Activated CD4-positive, alpha-beta T cell treated with anti-CD3 and anti-CD28 coated beads, Interleukin-2, Interleukin-4, amounts not matched to agents 100 ng/mL and 50 ng/mL, durations not matched to agents 16 hours and 8 hours (primary cell): Measurements from ENCODE around the gene SAMD9.
A peak's percentile ranks its signal among the peaks of the same experiment; 100 is the strongest.
"Not testable (repeated sequence)": the region's sequence is repeated elsewhere in the genome, so short reads cannot be mapped to it uniquely, and the experiment has no call there.

Source experiments
- DNase-seq: peaks from one replicate; pipeline ENCODE4 v3.0.0-alpha.2; 2020; ENCODE audit warnings: low spot score

SAMD9 gene

DNA sequence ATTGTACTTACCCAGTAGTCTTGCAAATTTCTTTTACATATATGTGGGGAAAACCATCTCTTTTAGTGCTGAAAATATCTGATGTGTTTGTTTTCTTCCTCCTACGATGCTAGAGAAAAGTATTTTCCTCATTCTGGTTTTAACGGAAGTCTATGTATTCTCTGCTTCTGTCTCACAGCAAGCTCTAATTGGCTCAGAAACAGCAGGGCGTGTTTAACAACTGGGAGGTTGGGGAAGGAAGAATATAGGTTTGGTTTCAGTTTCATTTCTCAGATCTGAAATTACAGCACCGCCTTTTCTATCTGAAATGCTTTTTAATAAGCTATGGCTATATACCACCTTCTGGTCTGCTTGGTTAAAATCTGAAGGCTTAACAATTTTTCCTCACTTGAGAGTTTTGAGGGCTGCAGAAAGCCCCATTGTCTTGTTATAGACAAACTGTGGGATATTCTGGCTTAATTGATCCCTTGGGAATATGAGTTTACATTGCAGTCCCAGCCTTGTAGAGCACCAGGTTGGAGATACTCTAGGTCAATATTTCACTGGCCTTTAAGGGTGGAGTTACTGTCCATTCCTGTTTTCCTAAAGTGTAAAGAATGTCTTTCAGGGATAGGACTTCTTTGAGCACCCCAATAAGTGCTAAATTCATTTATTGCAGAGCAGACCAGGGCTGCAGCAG, at the start of gene SAMD9:
Gene SAMD9 (minus strand): TSS at position 128 of the 679 bp plus-strand sequence. CDS start 11,882 bp downstream, outside the sequence.
- DNase-seq = peak; percentile 85

DNA sequence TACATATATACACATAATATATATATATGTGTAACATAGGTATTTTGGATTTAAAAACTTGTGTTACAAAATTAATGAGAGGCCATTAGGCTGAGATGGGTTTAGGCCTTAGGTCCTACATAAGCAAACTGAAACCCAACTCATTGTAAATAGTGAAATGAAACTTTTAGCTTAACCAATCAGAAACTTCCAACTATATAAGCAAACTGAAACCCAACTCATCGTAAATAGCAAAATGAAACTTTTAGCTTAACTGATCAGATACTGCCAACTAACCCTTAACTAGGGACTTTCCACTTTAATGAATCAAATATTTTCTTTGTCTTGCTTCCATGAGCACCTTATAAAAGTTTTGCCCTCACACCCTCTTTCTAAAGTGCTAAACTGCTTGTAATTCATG, 47.7 kb upstream of the SAMD9 start:
- DNase-seq = peak; percentile 38

DNA sequence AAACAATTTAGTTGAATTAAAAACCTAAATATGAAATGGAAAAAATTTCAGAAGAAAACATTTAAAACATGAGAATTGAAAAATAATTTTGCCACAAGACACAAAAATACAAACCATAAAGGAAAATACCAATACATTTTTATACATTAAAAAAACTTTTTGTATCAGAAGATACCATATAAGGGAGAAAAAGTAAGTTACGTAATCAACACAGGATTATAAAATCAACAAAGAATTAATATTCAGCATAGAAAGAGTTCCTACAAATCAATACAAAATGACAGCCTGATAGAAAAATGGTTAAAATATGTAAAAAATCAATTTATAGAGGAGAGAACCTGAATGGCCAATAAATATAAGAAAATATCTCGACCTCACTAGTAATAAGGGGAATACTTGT, 47.0 kb upstream of the SAMD9 start:
- no peak for DNase-seq

DNA sequence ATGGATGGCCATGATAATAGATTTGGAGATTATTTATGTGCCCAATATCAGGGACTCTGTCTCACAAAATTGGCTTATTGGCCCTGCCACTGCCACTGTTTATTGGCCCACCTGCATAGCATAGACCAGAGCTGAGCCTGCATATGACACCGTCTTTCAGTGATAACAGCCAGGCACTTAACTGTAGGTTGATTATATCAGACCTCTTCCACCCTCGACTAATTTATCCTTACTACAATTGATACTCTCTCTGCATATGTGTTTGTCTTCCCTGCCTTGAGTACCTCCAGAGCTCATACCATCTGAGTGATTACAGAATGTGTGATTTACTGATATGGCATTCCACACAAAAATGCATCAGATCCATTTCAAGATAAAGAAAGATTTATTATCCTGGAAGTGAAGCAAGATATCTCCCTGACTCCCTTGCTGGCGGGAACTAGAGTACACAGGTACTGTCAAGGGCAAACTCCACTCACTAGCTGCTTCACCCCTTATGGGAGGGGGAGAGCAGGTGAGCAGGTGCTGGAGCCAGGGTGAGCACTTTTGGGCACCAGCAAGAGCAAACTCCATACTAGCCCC, 43.5 kb upstream of the SAMD9 start:
- DNase-seq = no peak

DNA sequence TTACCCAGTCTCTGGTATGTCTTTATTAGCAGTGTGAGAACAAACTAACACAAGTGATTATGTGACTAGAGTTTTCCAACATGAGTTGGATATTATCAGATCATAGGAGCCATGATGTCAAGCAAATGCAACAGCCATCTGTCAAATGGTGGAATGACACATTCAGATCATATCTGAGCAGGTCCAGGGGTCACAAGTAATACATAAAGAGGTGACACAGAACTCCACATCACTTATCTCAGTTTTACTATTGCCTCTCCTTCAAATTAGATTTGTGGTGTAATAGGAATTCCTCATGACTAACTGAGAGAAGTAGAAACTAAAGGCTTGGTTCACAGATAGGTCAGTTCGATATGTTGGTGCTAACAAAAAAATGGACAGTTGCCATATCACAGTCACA, 42.6 kb upstream of the SAMD9 start:
- no peak for DNase-seq

DNA sequence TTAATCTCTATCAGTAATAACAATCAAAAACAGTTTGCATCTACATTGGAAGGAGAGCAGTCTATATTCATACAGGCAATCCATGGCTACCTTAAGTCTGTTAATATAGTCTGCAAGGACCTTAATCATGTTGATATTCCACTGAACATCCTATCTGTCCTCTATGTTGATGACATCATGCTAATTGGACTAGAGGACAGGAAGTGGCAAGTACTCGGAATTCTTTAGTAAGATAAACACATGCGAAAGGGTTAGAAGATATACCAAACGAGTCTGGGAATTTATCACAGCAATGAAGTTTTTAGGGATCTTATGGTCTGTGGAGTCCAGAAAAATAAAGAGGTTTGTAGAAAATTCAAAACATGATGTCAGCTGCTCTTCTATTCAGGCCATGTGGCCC, 41.7 kb upstream of the SAMD9 start:
- no peak for DNase-seq

DNA sequence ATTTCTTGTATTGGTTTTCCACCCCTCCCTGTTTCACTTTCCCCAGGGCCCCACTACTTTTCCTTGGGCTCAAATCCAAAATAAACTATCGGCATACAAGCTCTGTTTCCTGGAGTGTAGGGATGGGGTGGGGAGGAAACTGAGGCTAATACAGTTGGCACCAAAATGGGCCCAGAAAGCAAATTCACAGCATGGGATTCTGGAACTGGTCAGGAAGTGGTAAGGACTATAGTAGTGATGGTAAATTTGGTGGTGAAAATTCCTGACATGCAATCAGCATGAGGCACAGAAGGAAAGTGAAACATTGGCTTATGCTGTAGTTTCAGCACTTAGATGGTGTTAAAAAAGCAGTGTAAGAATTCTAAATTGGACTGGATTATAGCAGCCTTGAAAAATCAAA, 39.1 kb upstream of the SAMD9 start:
- DNase-seq = no peak

DNA sequence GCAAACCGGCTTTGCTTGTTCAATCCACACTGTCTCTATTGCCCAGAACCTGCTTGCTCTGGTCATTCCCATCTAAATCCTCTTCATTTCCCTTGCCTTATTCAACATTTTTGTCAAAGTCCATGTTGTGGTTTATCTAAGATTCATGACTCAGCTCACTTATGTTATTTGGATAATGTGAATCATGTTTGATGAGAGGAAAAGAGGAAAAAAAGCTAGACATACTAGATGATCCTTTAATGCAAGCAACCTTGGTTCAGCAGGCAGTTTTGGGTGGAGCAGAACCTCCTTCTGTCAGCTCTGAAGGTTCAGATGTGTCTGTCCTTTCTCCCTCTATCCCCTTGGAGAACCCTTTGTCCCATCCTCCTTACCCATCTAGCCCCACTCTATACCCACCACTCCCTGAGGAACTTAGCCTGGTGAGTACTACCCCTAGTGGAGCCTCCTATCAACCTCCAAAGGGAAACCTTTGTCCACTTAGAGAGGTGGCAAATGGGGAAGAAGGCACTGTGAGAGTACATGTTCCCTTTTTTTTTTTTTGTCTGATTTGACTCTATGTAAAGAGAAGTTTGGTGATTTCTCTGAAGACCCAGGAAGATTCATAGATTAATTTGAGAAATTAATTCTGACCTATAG, 32.5 kb upstream of the SAMD9 start:
- DNase-seq = no peak

DNA sequence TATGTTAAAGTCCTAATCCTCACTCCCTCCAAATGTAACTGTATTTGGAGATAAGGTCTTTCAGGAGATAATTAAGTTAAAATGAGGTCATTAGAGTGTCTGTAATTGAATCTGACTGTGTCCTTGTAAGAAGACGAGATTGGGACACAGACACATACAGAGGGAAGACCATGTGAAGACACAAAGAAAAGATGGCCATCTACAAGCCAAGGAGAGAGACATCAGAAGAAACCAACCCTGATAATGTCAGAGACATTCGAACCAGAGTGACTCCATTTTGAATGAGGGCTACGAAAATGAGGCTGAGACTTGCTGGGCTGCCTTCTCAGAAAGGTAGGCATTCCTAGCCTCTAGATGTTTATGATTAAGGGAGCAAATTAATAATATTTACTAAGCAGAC, 30.9 kb upstream of the SAMD9 start:
- no peak for DNase-seq

DNA sequence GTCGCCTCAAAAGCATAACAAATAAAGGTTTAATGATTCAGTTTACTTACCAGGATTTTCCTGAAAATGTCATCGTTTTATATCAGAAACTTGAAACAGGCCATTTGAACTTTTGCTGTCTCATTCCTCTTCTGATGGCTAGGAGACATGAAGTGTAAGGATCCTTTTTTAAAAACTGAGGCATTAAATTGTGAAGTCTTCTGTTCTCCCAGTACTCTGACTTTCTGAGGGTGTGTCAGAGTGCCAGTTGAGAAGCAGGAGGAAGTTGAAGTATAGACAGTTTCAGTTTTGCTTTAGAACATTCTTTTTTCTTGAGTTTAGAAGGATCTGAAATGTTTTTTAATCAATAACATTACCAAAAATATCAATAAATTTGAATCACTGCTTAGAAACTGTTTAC, 30.4 kb upstream of the SAMD9 start, which contains the start of gene SAMD9L:
Gene SAMD9L (minus strand): TSS at position 242 of the 400 bp plus-strand sequence. CDS start 12,414 bp downstream, outside the sequence.
- peak; percentile 35 for DNase-seq

DNA sequence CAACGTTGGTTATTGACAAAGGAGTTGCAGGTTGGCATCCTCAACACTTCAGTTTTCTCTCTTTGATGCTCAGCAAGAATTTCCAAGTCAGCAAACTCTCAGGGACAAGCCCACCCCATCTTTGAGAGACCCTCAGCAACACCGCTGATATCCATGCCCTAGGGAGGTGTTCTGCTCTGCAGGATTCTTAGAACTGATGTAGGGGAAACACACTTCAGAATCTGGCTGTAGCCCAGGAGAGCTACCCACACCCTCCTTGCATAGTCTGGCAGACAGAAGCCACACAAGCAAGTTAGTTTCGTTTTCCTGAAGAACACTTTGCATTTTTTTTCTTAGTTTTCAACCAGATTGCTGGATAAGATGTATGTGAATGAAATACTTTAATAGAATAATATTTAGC, 29.6 kb upstream of the SAMD9 start:
- DNase-seq = peak; percentile 49

DNA sequence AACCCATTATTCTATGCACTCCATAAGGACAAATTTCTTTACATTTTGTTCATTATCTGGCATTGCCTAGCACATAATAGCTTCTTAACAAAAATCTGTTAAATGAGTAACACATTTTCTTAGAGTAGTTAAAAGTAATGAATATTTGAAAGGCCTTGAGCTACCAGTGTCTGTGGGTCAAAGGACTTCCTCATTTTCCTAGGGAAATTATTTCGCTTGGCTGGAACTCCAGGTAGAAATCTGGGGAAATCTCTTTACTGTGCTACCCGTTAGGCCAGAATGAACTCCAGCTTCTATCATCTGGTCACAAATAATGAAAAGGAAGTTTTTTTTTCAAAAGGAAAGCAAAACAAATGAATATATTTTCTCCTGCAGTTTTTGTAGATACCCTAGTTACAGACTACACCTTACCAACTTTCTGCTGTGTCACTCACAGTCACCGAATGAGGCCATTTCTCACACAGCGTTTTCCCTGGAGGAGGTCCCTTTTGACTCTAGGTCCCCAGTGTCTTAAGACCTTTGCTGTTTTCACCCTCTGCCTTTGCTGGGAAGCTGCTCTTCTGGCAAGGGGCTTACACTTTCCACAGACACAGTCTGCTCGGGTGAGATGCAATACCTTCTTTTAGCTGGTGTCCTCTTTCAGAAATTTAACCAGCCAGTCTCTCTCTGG, 28.8 kb upstream of the SAMD9 start:
- peak; percentile 24 for DNase-seq

DNA sequence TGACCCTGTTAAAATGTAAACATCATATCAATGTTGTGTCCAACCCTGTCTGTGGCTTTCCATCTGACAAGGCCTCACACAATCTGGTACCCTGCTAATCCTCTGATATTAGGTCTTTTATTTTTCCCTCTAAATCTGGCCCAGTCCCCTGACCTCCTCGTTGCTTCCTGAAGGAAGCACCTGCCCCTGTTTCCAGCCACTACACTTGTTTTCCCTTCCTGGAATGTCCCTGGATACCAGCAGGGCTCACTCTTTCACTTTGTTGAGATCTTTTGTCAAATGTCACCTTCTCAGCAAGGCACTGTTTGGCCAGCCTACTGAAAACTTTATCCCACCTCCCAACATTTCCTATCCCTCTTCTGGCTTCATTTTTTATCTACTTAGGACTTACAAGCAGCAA, 28.3 kb upstream of the SAMD9 start:
- DNase-seq = no peak

DNA sequence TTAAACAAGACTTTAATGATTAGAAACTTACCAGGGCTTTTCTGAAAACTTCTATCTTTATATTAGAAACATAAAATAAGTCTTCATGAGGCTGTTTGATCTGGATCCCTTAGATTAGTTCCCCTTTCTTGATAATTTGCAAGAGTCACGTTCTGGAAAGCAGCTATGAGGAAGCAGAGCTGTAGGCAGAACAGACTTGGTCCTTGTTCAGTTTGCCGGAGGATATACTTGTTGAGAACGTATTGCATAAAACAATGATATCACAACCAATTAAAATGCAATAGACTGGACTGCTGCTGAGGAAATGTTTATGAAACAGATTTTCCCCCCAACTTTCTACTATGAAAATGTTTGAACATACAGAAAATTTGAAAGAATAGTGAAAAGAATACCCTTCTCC, 27.6 kb upstream of the SAMD9 start:
- no peak for DNase-seq

DNA sequence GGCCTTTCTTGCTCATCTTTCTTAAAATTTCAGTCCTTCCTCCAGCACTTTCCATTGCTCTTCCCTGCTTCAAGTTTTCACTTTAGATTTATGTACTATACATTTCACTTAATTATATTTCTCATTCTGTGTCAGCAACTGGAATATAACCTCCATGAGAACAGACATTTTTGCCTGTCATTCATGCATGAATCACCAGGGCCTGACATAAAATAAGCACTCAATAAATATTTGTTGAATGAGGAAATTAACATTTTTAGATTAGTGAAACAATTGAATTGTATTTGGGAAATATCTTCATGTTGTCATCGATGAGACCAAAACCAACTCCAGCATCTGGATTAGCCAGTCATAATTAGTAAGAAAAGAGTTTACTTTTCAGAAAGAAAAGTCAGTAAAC, 24.3 kb upstream of the SAMD9 start:
- no peak for DNase-seq

DNA sequence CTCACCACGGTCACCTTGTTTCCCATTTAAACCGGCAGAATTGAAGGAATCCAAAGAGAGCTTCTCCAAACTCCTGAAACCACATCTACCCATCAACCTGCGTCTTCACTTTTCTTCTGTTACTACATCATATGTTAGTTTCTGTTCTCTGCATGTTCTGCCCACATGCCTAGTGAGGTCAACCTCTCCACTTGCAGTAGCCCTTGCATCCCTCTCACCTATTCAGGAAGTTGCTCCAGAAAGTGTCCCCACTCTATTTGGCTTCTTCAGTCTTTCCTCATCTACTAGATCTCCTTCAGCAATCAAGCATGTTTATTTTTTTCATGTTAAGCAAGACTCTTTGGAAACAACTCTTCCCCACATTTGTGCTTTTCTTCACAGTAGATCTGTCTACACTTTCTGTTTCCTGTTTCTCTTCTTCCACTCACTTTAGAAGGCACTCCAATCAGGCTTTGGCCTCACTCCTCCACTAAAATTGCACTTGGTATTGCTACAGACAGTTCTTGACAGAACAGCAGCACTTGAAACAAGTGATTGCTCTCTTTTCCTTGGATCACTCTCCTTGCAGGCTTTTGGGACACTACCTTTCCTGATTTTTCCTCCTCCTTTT, 22.9 kb upstream of the SAMD9 start:
- DNase-seq = no peak

DNA sequence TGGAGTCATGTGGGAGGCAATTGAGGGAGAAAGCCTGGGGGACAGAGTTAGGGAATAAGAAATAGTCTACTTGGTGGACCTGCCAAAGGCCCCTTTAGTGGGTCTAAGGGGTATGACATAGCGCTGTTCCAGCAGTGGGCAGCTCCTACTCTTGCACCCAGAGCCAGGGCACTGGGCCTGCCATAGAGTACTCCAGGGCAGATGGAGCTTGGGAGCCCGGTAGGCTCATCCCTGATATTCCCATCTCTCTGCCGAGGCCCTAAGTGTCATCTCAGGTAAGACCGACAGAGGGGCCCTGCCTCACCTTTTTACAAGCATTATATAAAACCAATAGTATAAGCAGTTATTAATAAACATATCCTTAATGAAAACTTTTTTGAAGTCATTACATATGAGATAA, 20.8 kb upstream of the SAMD9 start:
- no peak for DNase-seq

DNA sequence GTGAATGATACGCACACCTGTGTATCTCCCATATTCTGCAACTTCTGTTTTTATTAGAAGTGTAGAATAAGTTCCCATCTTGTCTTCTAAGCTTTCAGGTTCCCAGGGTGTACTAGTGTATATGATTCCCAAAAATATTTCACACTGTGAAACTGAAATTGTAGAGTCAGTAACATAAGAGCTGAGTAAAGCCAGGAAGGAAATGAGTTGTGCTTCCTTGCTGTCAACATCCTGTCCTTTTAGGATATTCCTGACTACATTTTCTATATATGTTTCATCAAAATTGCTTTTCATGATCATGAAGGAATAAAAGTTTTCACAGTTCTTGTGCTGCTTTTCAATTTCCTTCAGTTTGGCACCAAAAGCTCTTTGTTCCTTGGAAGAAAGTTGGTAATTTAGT, 15.2 kb upstream of the SAMD9 start:
- no peak for DNase-seq

DNA sequence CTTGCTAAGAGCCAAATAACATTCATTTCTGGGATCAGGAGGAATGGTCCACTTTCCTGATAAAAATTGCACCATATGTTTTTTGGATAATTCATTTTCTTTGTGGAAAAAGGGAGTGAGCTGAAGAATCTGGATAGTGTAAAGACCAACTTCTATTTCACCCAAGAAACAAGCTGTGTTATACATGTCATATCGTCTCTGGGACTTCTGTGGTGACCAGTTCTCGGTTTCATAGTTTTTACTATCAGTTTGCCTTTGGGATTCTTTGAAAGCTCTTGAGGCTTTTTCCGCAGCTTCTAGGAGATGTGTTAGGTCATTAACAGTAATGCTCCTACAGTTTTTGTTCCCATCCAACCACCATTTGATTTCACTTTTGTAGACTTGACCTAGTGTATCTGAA, 14.4 kb upstream of the SAMD9 start:
- no peak for DNase-seq

DNA sequence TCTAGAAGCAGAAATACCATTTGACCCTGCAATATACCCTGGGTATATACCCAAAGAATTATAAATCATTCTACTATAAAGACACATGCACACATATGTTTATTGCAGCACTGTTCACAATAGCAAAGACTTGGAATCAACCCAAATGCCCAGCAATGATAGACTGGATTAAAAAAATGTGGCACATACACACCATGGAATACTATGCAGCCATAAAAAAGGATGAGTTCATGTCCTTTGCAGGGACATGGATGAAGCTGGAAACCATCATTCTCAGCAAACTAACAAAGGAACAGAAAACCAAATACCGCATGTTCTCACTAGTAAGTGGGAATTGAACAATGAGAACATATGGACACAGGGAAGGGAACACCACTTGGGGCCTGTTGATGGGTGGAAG, 9.2 kb upstream of the SAMD9 start:
- DNase-seq = not testable (repeated sequence)

DNA sequence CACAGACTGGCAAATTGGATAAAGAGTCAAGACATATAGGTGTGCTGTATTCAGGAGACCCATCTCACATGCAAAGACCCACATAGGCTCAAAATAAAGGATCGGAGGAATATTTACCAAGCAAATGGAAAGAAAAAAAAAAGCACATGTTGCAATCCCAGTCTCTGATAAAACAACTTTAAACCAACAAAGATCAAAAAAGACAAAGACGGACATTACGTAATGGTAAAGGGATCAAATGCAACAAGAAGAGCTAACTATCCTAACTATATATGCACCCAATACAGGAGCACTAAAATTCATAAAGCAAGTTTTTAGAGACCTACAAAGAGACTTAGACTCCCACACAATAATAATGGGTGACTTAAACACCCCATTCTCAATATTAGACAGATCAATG, 5.8 kb upstream of the SAMD9 start:
- not testable (repeated sequence) for DNase-seq
